Ammon's horn (tissue), 1 donor: ENCODE data around the gene KIRREL3.
A peak's percentile ranks its signal among the peaks of the same experiment; 100 is the strongest.

Source experiments
- DNase-seq: peaks from one replicate; pipeline ENCODE4 v3.0.0-alpha.2; 2016; ENCODE audit warnings: low spot score

The KIRREL3 gene

GRCh38 chr11:126466236-126467045 lies 534.1 kb downstream of the KIRREL3 start:
- DNase-seq: no peak

GRCh38 chr11:126465573-126466188 lies 534.9 kb downstream of the KIRREL3 start:
- no peak for DNase-seq

GRCh38 chr11:126464796-126465195 lies 535.8 kb downstream of the KIRREL3 start:
- peak; percentile 54 for DNase-seq

GRCh38 chr11:126462422-126462821 lies 538.1 kb downstream of the KIRREL3 start:
- DNase-seq: no peak

- no peak for DNase-seq
Observed at GRCh38 chr11:126461996-126462395, 538.6 kb downstream of the KIRREL3 start.

GRCh38 chr11:126461096-126461440 lies 539.5 kb downstream of the KIRREL3 start:
- DNase-seq: no peak

GRCh38 chr11:126460417-126461095 lies 540.0 kb downstream of the KIRREL3 start:
- DNase-seq: no peak

- peak; percentile 83 for DNase-seq
Observed at GRCh38 chr11:126459691-126460281, 540.8 kb downstream of the KIRREL3 start.

GRCh38 chr11:126457817-126458216 lies 542.8 kb downstream of the KIRREL3 start:
- DNase-seq: no peak

GRCh38 chr11:126456783-126457542 lies 543.6 kb downstream of the KIRREL3 start:
- peak; percentile 45 for DNase-seq

- DNase-seq: no peak
Observed at GRCh38 chr11:126456089-126456488, 544.5 kb downstream of the KIRREL3 start.

GRCh38 chr11:126452241-126453101 lies 548.1 kb downstream of the KIRREL3 start:
- DNase-seq: no peak

- DNase-seq: no peak
Observed at GRCh38 chr11:126451211-126451802, 549.3 kb downstream of the KIRREL3 start.

- no peak for DNase-seq
Observed at GRCh38 chr11:126450806-126451205, 549.8 kb downstream of the KIRREL3 start.

- no peak for DNase-seq
Observed at GRCh38 chr11:126450198-126450597, 550.4 kb downstream of the KIRREL3 start.

- no peak for DNase-seq
Observed at GRCh38 chr11:126446581-126446980, 554.0 kb downstream of the KIRREL3 start.

- DNase-seq: no peak
Observed at GRCh38 chr11:126444072-126444471, 556.5 kb downstream of the KIRREL3 start.

- peak; percentile 60 for DNase-seq
Observed at GRCh38 chr11:126443120-126443519, 557.5 kb downstream of the KIRREL3 start.

GRCh38 chr11:126440792-126441514 lies 559.6 kb downstream of the KIRREL3 start:
- peak; percentile 83 for DNase-seq

- DNase-seq: no peak
Observed at GRCh38 chr11:126440276-126440675, 560.3 kb downstream of the KIRREL3 start.
